Upper lobe of right lung (tissue), 1 donor: ENCODE results near the gene HBS1L. TPM values are rescaled to one million over a fixed set of nuclear protein-coding genes. Genes with fewer than 3 reads are reported as not detected.

ENCODE experiments used
- ATAC-seq: fragments of 200-7000 bp; cut with Tn5 transposase; one replicate; pipeline ENCODE4 v1.9.1; 2020; ENCODE audit warnings: mild to moderate bottlenecking, moderate library complexity
- DNase-seq: peaks from one replicate; pipeline ENCODE4 v3.0.0-alpha.2; 2020
- H3K27ac ChIP-seq: fragments of 200-600 bp; one replicate; pipeline ENCODE4 v1.8.0; 2022
- H3K27me3 ChIP-seq: fragments of 200-600 bp; one replicate; pipeline ENCODE4 v1.8.0; 2022; ENCODE audit warnings: mild to moderate bottlenecking
- H3K36me3 ChIP-seq: fragments of 200-600 bp; one replicate; pipeline ENCODE4 v1.8.0; 2022
- H3K4me1 ChIP-seq: fragments of 200-600 bp; one replicate; pipeline ENCODE4 v1.8.0; 2022
- H3K4me3 ChIP-seq: fragments of 200-600 bp; one replicate; pipeline ENCODE4 v1.8.0; 2022; ENCODE audit warnings: mild to moderate bottlenecking
- H3K9me3 ChIP-seq: fragments of 200-600 bp; one replicate; pipeline ENCODE4 v1.8.0; 2022
- CTCF ChIP-seq: fragments of 200-600 bp; IDR thresholded peaks from one replicate; pipeline ENCODE4 v1.8.0; 2022; ENCODE audit warnings: antibody characterized with exemption
- intact Hi-C: fragments of 100-400 bp; cut with DNase I; formaldehyde crosslinking; loops from one replicate; pipeline ENCODE4 v1.11.0; 2022
- total RNA-seq: library from RNA; stranded (reverse); fragmentation: NEBNext Ultra II Directional; extraction: Animal tissue kit (Norgen Biotek cat#: 25700); gene quantifications from one replicate; pipeline ENCODE4 v1.2.1, GENCODE V29; 2021
- donor health status: DM: no; HTN: yes; CAD: no; lungs with severe emphysema.

Gene HBS1L
- total RNA-seq, 1 donor from 2014 or later, result 48.2 TPM

GRCh38 chr6:134999107-134999506 lies 55.5 kb downstream of the HBS1L start:
- no peak overlapping the region for H3K27ac ChIP-seq
- no peak for TF ChIP-seq CTCF
- H3K4me3 ChIP-seq, result no peak overlapping the region

GRCh38 chr6:134997133-134997995 lies 57.3 kb downstream of the HBS1L start:
- no peak overlapping the region for H3K27ac ChIP-seq
- DNase-seq, result no peak
- no peak overlapping the region for H3K4me3 ChIP-seq
- no peaks in the 10 kb centered on the region for H3K9me3 ChIP-seq
- H3K27me3 ChIP-seq, result no peaks in the 10 kb centered on the region
- TF ChIP-seq CTCF, result no peak
- peaks cover 26% of the 10 kb centered on the region for H3K36me3 ChIP-seq
- no peaks in the 10 kb centered on the region for H3K4me1 ChIP-seq
- intact Hi-C loops, result no loop called here
- ATAC-seq, result no peak

More at GRCh38 chr6:134999107-134999506, 55.5 kb downstream of the HBS1L start:
- DNase-seq (no peak), ATAC-seq (no peak)
- Histone ChIP-seq H3K4me1 (no peaks in the 10 kb centered on the region), H3K36me3 (peaks cover 16% of the 10 kb centered on the region), H3K27me3 (no peaks in the 10 kb centered on the region), H3K9me3 (no peaks in the 10 kb centered on the region)
- intact Hi-C loops, result no loop called here

GRCh38 chr6:134995536-134995935 lies 59.1 kb downstream of the HBS1L start:
- Histone ChIP-seq H3K27me3 (no peaks in the 10 kb centered on the region), H3K4me1 (no peaks in the 10 kb centered on the region), H3K9me3 (no peaks in the 10 kb centered on the region), H3K36me3 (peaks cover 35% of the 10 kb centered on the region), H3K27ac (no peak overlapping the region), H3K4me3 (no peak overlapping the region)
- intact Hi-C loops, result no loop called here
- ATAC-seq (no peak), DNase-seq (no peak)
- no peak for TF ChIP-seq CTCF

GRCh38 chr6:134994431-134994830 lies 60.2 kb downstream of the HBS1L start:
- peaks cover 45% of the 10 kb centered on the region for H3K36me3 ChIP-seq
- no peak for TF ChIP-seq CTCF
- ATAC-seq, result no peak

GRCh38 chr6:134992155-134992554 lies 62.5 kb downstream of the HBS1L start:
- H3K27me3 ChIP-seq, result no peaks in the 10 kb centered on the region
- no peaks in the 10 kb centered on the region for H3K4me1 ChIP-seq
- H3K4me3 ChIP-seq, result no peak overlapping the region
- intact Hi-C loops, result no loop called here
- no peak for DNase-seq
- TF ChIP-seq CTCF, result no peak
- peaks cover 49% of the 10 kb centered on the region for H3K36me3 ChIP-seq
- ATAC-seq, result no peak
- H3K9me3 ChIP-seq, result no peaks in the 10 kb centered on the region
- no peak overlapping the region for H3K27ac ChIP-seq

More at GRCh38 chr6:134994431-134994830, 60.2 kb downstream of the HBS1L start:
- no peaks in the 10 kb centered on the region for H3K9me3 ChIP-seq
- intact Hi-C loops, result no loop called here
- no peak for DNase-seq
- H3K4me3 ChIP-seq, result no peak overlapping the region
- no peaks in the 10 kb centered on the region for H3K27me3 ChIP-seq
- H3K27ac ChIP-seq, result no peak overlapping the region
- no peaks in the 10 kb centered on the region for H3K4me1 ChIP-seq
